Activated CD4-positive, alpha-beta T cell treated with anti-CD3 and anti-CD28 coated beads, Interleukin-2, amount 50 U/mL, for 48 hours (primary cell): ENCODE results near the gene GOLPH3L.
"Not testable (repeated sequence)": the region's sequence is repeated elsewhere in the genome, so short reads cannot be mapped to it uniquely, and the experiment has no call there.

Source experiments
- DNase-seq, 2 experiments: peaks; one replicate each; pipeline ENCODE4 v3.0.0-alpha.2; 2020

GOLPH3L gene

GRCh38 chr1:150654635-150655034 lies 42.3 kb downstream of the GOLPH3L start:
- not testable (repeated sequence) for DNase-seq

GRCh38 chr1:150650193-150650592 lies 46.8 kb downstream of the GOLPH3L start:
- DNase-seq = no peak

GRCh38 chr1:150649441-150650075 lies 47.4 kb downstream of the GOLPH3L start:
- no peak for DNase-seq

- no peak for DNase-seq
Measured at GRCh38 chr1:150642296-150642695, 54.7 kb downstream of the GOLPH3L start.

GRCh38 chr1:150641126-150641815 lies 55.7 kb downstream of the GOLPH3L start:
- not testable (repeated sequence) for DNase-seq

GRCh38 chr1:150638430-150638829 lies 58.5 kb downstream of the GOLPH3L start:
- DNase-seq = not testable (repeated sequence)

- not testable (repeated sequence) for DNase-seq
Measured at GRCh38 chr1:150634839-150635622, 61.9 kb downstream of the GOLPH3L start.

- DNase-seq = peak; percentile 94 to 96
Measured at GRCh38 chr1:150629115-150629928, 67.6 kb downstream of the GOLPH3L start, which contains the start of gene ENSA. Gene ENSA (minus strand): TSS chr1:150629612. CDS start chr1:150629470, 142 bp downstream.

GRCh38 chr1:150628766-150629114 lies 68.2 kb downstream of the GOLPH3L start:
- DNase-seq = no peak

- no peak for DNase-seq
Measured at GRCh38 chr1:150627826-150628410, 69.0 kb downstream of the GOLPH3L start.

GRCh38 chr1:150626150-150626549 lies 70.8 kb downstream of the GOLPH3L start:
- DNase-seq = peak; percentile 64 to 74

- not testable (repeated sequence) for DNase-seq
Measured at GRCh38 chr1:150624546-150624945, 72.4 kb downstream of the GOLPH3L start.

- not testable (repeated sequence) for DNase-seq
Measured at GRCh38 chr1:150624134-150624533, 72.8 kb downstream of the GOLPH3L start.

GRCh38 chr1:150622303-150622975 lies 74.5 kb downstream of the GOLPH3L start:
- DNase-seq = no peak

- peak; percentile 47 to 59 for DNase-seq
Measured at GRCh38 chr1:150621497-150622302, 75.3 kb downstream of the GOLPH3L start.

GRCh38 chr1:150620919-150621318 lies 76.0 kb downstream of the GOLPH3L start:
- no peak for DNase-seq

- no peak for DNase-seq
Measured at GRCh38 chr1:150619576-150620509, 77.1 kb downstream of the GOLPH3L start.

GRCh38 chr1:150615346-150616201 lies 81.4 kb downstream of the GOLPH3L start:
- DNase-seq = no peak
